ENCODE data around the gene KCNJ18.
"Not testable (repeated sequence)": the region's sequence is repeated elsewhere in the genome, so short reads cannot be mapped to it uniquely, and the experiment has no call there.

KCNJ18 gene

GRCh38 chr17:21691883-21692703, at the start of gene KCNJ18:
Gene KCNJ18, plus strand, starts transcription at chr17:21692523. Its CDS starts 10,264 bp downstream, at chr17:21702787.
- DNase-seq = not testable (repeated sequence)

- not testable (repeated sequence) for DNase-seq
These were observed 44.2 kb upstream of the KCNJ18 start for GRCh38 chr17:21648125-21648524.

- not testable (repeated sequence) for DNase-seq
These were observed 42.3 kb upstream of the KCNJ18 start for GRCh38 chr17:21650043-21650442.

GRCh38 chr17:21652049-21652448, 40.3 kb upstream of the KCNJ18 start:
- DNase-seq = not testable (repeated sequence)

- not testable (repeated sequence) for DNase-seq
These were observed 39.1 kb upstream of the KCNJ18 start for GRCh38 chr17:21653211-21653610.

GRCh38 chr17:21656518-21657309, 35.6 kb upstream of the KCNJ18 start:
- DNase-seq = not testable (repeated sequence)

- DNase-seq = not testable (repeated sequence)
These were observed 32.7 kb upstream of the KCNJ18 start for GRCh38 chr17:21659635-21660034.

GRCh38 chr17:21661455-21661854, 30.9 kb upstream of the KCNJ18 start:
- DNase-seq = not testable (repeated sequence)

GRCh38 chr17:21663166-21663565, 29.2 kb upstream of the KCNJ18 start:
- DNase-seq = not testable (repeated sequence)

GRCh38 chr17:21663614-21664474, 28.5 kb upstream of the KCNJ18 start:
- not testable (repeated sequence) for DNase-seq

- DNase-seq = not testable (repeated sequence)
These were observed 27.2 kb upstream of the KCNJ18 start for GRCh38 chr17:21665171-21665570.

GRCh38 chr17:21665935-21666493, 26.3 kb upstream of the KCNJ18 start:
- DNase-seq = not testable (repeated sequence)

- DNase-seq = not testable (repeated sequence)
These were observed 25.5 kb upstream of the KCNJ18 start for GRCh38 chr17:21666711-21667412.

- DNase-seq = not testable (repeated sequence)
These were observed 24.8 kb upstream of the KCNJ18 start for GRCh38 chr17:21667413-21668117.

- not testable (repeated sequence) for DNase-seq
These were observed 24.2 kb upstream of the KCNJ18 start for GRCh38 chr17:21668118-21668488.

- DNase-seq = not testable (repeated sequence)
These were observed 23.4 kb upstream of the KCNJ18 start for GRCh38 chr17:21668746-21669508.

GRCh38 chr17:21669616-21670360, 22.5 kb upstream of the KCNJ18 start:
- not testable (repeated sequence) for DNase-seq

GRCh38 chr17:21670361-21671155, 21.8 kb upstream of the KCNJ18 start:
- DNase-seq = not testable (repeated sequence)

GRCh38 chr17:21671437-21671836, 20.9 kb upstream of the KCNJ18 start:
- not testable (repeated sequence) for DNase-seq
